Stimulated activated CD8-positive, alpha-beta memory T cell treated with anti-CD3 and anti-CD28 coated beads, Interleukin-4, amount 100 ng/mL, for 48 hours (primary cell): Measurements from ENCODE around the gene NDUFB3.
"Not testable (repeated sequence)": the region's sequence is repeated elsewhere in the genome, so short reads cannot be mapped to it uniquely, and the experiment has no call there.

Experiments used
- DNase-seq: peaks from one replicate; pipeline ENCODE4 v3.0.0-alpha.2; 2020

NDUFB3 gene

GRCh38 chr2:201071479-201072200 lies at the start of gene NDUFB3, which contains the start of gene HYCC2:
NDUFB3 (plus strand) TSS chr2:201072001; CDS start chr2:201078883, 6,882 bp downstream.
HYCC2 (minus strand) TSS chr2:201071671; CDS start chr2:201024009, 47,662 bp downstream.
- DNase-seq, result peak; percentile 90

DNA sequence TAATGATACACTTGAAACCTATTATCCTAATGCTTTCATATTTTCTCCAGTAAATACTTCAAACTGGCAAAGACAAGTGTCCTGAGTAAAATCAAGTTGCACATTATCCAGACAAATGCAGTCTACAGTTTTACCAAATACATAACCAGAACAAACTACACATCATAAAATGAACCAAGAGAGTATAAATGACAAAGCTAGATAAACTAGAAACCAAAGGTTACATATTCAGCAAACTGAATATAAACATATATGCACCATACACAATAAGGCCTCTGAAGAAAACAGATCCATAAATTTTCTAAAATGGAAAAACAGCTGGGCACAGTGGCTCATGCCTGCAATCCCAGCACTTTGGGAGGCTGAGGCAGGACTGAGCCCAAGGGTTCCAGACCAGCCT lies 47.3 kb upstream of the NDUFB3 start:
- DNase-seq, result no peak

DNA sequence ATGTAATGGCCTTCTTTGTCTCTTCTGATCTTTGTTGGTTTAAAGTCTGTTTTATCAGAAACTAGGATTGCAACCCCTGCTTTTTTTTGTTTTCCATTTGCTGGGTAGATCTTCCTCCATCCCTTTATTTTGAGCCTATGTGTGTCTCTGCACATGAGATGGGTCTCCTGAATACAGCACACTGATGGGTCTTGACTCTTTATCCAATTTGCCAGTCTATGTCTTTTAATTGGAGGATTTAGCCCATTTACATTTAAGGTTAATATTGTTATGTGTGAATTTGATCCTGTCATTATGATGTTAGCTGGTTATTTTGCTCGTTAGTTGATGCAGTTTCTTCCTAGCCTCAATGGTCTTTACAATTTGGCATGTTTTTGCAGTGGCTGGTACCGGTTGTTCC lies 37.4 kb upstream of the NDUFB3 start:
- DNase-seq, result not testable (repeated sequence)

DNA sequence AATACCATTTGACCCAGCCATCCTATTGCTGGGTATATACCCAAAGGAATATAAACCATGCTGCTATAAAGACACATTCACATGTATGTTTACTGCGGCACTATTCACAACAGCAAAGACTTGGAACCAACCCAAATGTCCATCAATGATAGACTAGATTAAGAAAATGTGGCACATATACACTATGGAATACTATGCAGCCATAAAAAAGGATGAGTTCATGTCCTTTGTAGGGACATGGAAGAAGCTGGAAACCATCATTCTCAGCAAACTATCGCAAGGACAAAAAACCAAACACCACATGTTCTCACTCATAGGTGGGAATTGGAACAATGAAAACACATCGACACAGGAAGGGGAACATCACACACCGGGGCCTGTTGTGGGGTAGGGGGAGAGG lies 33.4 kb upstream of the NDUFB3 start:
- DNase-seq, result not testable (repeated sequence)

- no peak for DNase-seq
Measured at GRCh38 chr2:201038855-201039254, 32.9 kb upstream of the NDUFB3 start.

- DNase-seq, result no peak
Measured at GRCh38 chr2:201040867-201041628, 30.8 kb upstream of the NDUFB3 start.

DNA sequence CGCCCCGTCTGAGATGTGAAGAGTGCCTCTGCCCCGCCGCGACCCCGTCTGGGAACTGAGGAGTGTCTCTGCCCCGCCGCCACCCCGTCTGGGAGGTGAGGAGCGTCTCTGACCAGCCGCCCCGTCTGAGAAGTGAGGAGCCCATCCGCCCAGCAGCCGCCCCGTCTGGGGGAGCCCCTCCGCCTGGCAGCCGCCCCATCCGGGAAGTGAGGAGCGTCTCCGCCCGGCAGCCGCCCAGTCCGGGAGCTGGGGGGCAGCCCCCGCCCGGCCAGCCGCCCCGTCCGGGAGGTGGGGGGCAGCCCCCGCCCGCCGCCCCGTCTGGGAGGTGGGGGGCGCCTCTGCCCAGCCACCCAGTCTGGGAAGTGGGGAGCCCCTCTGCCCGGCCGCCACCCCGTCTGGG lies 29.4 kb upstream of the NDUFB3 start:
- DNase-seq, result not testable (repeated sequence)

GRCh38 chr2:201043050-201043449 lies 28.8 kb upstream of the NDUFB3 start:
- DNase-seq, result not testable (repeated sequence)

DNA sequence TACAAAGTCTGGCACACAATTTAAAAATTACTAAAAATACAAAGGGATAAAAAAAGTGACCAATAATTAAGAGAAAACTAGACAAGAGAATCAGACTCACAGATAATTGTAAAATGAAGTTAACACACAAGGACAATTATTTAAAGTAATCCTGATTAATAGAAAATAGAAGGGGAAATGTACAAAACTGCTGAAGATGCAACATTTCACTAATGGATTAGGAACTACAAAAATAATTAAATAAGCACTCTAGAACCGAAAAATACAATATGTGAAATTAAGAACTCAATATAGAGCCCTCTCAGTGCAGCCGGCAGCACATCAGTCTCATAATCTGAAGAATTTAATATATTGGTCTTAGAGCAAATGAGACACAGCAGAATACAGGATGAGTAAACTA lies 24.9 kb upstream of the NDUFB3 start:
- DNase-seq, result no peak

DNA sequence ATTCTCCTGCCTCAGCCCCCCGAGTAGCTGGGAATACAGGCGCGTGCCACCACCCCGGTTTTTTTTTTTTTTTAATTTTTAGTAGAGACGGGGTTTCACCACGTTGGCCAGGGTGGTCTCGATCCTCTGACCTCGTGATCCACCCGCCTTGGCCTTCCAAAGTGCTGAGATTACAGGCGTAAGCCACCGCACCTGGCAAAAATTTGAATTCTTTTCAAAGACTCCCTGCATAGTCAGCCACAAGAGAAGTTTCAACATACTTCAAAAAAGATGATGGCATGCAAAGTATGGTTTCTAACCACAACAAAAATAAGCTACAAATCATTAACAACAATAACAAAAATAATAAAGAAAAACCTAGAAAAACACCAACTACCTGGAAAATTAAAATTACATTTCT lies 22.3 kb upstream of the NDUFB3 start:
- DNase-seq, result no peak

- DNase-seq, result no peak
Measured at GRCh38 chr2:201057087-201057521, 14.7 kb upstream of the NDUFB3 start.

GRCh38 chr2:201057715-201058248 lies 14.0 kb upstream of the NDUFB3 start:
- DNase-seq, result no peak

DNA sequence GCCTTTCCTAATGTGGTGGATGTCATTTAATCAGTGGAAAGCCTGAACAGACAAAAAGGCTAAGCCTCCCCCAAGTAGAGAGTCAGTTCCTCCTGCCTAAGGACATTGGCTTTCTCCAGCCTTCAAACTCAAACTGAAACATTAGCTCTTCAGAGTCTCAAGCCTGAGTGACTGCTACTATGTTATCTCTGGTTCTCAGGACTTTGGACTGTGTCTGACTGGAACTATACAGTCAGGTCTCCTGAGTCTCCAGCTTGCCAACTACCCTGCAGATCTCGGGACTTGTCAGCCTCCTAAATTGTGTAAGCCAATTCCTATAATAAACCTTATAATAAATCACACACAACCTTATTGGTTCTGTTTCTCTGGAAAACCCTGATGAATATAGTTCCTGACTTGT lies 12.9 kb upstream of the NDUFB3 start:
- DNase-seq, result no peak

DNA sequence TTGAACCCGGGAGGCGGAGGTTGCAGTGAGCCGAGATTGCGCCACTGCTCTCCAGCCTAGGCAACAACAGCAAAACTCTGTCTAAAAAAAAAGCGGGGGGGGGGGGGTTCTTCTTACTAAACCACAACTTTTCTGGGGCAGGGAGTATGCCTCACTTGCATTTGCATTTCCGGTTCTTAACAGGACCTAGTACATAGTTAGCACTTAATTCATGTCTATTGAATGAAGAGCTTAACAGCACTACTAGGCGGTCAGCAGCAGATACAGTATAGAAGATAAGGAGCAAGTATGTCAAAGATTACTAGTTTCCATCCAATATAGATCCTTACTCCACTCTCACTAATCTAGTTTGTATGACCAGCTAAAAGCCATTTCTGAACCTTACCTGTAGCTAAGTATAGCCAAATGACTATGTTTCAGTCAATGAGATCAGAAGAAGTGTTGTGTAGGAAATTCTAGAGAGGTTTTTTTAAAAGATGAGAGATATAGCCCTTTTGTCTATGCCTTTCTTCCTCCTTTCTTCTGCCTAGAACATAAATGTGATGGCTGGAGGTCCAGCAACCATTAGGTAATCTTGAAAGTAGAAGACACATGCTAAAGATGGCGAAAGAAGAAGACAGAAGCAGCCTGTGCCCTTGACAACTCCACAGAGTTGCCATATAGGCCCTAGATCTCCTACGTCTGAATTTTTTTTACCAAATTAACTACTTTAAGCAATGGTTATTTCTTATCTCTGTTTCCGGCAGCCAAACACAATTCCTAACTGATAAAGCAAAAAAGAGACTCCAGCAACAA lies 11.6 kb upstream of the NDUFB3 start:
- DNase-seq, result no peak

GRCh38 chr2:201063516-201063915 lies 8.3 kb upstream of the NDUFB3 start:
- peak; percentile 82 for DNase-seq

DNA sequence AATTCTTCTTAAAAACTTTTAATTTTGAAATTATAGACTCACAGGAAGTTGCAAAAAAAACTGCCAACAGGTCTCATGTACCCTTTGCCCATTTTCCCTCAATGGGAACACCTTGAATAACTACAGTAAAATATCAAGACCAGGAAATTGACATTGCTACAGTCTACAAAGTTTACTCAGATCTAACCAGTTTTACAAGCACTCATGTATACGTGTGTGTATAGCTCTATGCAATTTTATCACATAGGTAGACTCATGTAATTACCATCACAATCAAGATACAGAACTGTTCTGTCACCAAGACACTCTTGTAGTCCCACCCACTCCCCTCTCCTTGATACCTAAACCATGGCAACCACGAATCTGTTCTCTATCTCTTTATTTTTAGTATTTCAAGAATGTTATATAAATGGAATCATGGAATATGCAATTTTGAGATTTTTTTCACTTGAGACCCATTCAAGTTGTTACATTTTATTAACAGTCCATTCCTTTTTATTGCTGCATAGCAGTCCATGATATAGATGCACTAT lies 6.9 kb upstream of the NDUFB3 start:
- DNase-seq, result no peak

DNA sequence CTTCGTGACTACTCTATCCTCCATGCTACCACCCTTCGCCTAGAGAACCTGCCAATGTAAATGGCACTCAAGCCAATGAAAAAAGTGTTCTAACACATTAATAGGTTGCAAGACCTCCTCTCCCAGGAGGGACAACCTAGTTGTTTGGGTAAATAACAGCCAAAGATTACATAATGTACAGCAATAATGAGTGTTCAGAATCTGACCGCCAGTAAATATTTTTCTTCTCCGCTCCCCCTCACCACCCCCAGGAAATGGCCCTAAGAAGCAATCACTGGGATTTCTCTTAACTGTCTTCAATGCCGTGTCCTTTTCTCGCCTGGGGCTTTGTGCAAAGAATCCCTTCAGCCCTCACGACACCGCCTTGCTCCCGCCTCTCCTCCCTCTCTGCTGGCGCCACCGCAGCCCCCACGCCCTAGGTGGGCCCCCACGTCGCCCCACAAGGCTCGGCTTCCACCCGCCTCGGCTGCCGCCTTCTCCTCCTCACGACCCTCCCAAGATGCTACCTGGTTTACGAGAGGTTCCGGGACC lies 788 bp upstream of the NDUFB3 start:
- no peak for DNase-seq

DNA sequence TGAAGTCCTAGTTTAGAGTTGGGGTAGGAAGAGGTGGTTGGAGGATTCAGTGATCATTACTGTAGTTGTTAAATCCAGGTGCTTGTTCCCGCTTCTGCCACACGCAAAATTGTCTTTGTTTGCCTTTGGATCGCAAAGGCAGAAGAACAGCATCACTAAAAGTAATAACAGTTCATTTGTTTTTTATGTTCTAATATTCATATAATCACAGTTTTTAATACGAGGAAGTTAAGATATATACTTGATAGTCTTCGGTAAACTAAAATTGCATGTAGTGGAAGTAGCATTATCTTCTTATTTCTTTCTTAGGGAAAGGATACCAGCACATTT lies 365 bp downstream of the NDUFB3 start:
- DNase-seq, result no peak

DNA sequence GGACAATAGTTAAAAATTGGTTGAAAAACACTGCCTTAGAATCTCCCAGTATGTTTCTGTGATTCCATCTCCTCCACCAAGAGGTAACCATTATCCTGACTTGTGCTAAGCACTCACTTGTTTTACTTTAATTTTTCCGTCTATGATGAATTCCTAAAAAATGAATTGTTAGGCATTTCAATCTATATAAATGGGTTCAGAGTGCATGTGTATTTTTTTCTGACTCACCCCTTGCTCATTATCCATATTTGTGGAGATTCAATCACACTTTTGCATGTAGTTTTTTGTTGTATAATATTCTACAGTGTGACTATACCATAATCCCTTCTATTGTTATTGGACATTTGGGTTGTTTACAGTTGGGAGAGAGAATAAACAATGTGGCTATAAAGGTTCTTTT lies 1.3 kb downstream of the NDUFB3 start:
- no peak for DNase-seq

DNA sequence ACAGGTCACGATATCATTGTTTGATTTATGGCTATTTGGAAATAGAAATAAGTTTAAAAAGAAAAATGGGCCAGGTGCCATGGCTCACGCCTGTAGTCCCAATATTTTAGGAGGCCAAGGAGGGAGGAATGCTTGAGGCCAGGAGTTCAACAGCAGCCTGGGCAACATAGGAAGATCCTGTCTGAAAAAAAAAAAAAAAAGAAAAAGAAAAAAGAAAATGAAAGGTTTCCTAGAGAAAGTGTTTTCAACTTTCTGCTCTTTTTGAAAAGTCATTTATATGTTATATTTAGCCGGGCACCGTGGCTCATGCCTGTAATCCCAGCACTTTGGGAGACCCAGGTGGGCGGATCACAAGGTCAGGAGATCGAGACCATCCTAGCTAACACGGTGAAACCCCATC lies 3.2 kb downstream of the NDUFB3 start:
- DNase-seq, result no peak

DNA sequence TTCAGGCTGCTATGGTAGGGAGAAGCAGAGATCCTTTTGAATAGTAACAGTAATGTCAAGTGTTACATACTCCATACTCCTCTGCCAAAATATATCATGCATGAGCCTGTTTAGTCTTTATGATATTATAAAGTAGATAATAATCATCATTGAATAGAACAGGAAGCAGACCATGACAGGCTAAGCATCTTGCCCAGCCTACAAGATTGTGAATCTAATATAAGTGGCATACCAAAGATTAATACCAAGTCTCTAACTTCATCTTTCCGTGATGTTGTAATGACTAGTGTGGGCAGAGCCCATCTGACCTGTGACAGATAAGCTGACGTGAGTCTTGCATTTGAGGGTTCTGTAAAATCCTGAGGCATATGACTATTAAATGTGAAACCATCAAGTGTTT lies 13.1 kb downstream of the NDUFB3 start:
- DNase-seq, result no peak

DNA sequence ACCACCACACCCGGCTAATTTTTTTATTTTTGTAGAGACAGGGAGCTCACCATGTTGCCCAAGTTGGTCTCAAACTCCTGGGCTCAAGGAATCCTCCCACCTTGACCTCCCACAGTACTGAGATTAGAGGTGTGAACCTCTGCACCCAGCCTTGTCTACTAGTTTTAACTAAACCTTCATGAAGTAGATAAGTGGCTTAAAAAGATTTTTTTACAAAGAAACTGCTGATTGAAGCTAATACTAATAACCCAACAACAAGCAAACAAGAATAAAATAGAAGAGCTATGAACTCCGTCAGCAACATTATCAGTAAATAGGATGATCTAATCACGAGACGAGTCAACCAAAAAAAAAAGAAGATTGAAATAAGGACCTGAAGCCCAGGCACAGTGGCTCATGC lies 18.8 kb downstream of the NDUFB3 start:
- DNase-seq, result no peak

GRCh38 chr2:201093573-201093972 lies 21.8 kb downstream of the NDUFB3 start:
- no peak for DNase-seq
